Left lobe of liver (tissue), 2 donors: ENCODE measurements around the gene WFDC10B. TPM values are rescaled to one million over a fixed set of nuclear protein-coding genes. Genes with fewer than 3 reads are reported as not detected.
"Not testable (repeated sequence)": the region's sequence is repeated elsewhere in the genome, so short reads cannot be mapped to it uniquely, and the experiment has no call there.

ENCODE experiments used
- ATAC-seq: fragments of 200-7000 bp; cut with Tn5 transposase; one replicate; pipeline ENCODE4 v1.9.1; 2020; ENCODE audit warnings: mild to moderate bottlenecking, moderate library complexity
- DNase-seq: peaks from one replicate; pipeline ENCODE4 v3.0.0-alpha.2; 2020; ENCODE audit warnings: low spot score
- total RNA-seq: library from RNA; stranded (reverse); gene quantifications from one replicate; pipeline ENCODE4 v1.2.1, GENCODE V29; 2021
- donor health status: DM: no; HTN: no; CAD: no; lungs with moderate emphysema.
- donor health status: DM: no; HTN: yes; CAD: no.

The WFDC10B gene
- not detected for total RNA-seq

- ATAC-seq (no peak), DNase-seq (no peak)
Measured at GRCh38 chr20:45704969-45705637, at the start of gene WFDC10B. TSS of gene WFDC10B (minus strand) at chr20:45705019. CDS start at chr20:45685992, 19,027 bp downstream.

GRCh38 chr20:45752746-45753145 lies 47.9 kb upstream of the WFDC10B start:
- ATAC-seq, result no peak
- no peak for DNase-seq

GRCh38 chr20:45751721-45752120 lies 46.9 kb upstream of the WFDC10B start:
- ATAC-seq (no peak), DNase-seq (no peak)

GRCh38 chr20:45745015-45745414 lies 40.2 kb upstream of the WFDC10B start:
- ATAC-seq (no peak), DNase-seq (no peak)

- DNase-seq, result no peak
- no peak for ATAC-seq
Measured at GRCh38 chr20:45742596-45742995, 37.8 kb upstream of the WFDC10B start.

GRCh38 chr20:45735988-45736387 lies 31.2 kb upstream of the WFDC10B start:
- DNase-seq (no peak), ATAC-seq (no peak)

- ATAC-seq (no peak), DNase-seq (no peak)
Measured at GRCh38 chr20:45735552-45735951, 30.7 kb upstream of the WFDC10B start.

GRCh38 chr20:45732199-45732598 lies 27.4 kb upstream of the WFDC10B start:
- DNase-seq, result no peak
- ATAC-seq, result no peak

- no peak for DNase-seq
- no peak for ATAC-seq
Measured at GRCh38 chr20:45727044-45727443, 22.2 kb upstream of the WFDC10B start.

- ATAC-seq, result peak; percentile 94
Measured at GRCh38 chr20:45725134-45725533, 20.3 kb upstream of the WFDC10B start.

GRCh38 chr20:45722047-45722446 lies 17.2 kb upstream of the WFDC10B start, which contains the start of gene SPINT4:
TSS of gene SPINT4 (plus strand) at chr20:45722347. CDS start at chr20:45722368, 21 bp downstream.
- ATAC-seq, result no peak

More at GRCh38 chr20:45725134-45725533, 20.3 kb upstream of the WFDC10B start:
- DNase-seq, result peak; percentile 57

GRCh38 chr20:45716141-45716688 lies 11.4 kb upstream of the WFDC10B start:
- DNase-seq, ATAC-seq: not testable (repeated sequence)

More at GRCh38 chr20:45722047-45722446, 17.2 kb upstream of the WFDC10B start, which contains the start of gene SPINT4:
- DNase-seq, result no peak

- no peak for ATAC-seq
- no peak for DNase-seq
Measured at GRCh38 chr20:45701873-45702272, 2.9 kb downstream of the WFDC10B start, which contains the start of gene WFDC13. TSS of gene WFDC13 (plus strand) at chr20:45702038. CDS start at chr20:45702124, 86 bp downstream.

- no peak for ATAC-seq
- DNase-seq, result no peak
Measured at GRCh38 chr20:45701104-45701503, 3.7 kb downstream of the WFDC10B start.

GRCh38 chr20:45695496-45695895 lies 9.3 kb downstream of the WFDC10B start:
- ATAC-seq, result no peak
- DNase-seq, result no peak

GRCh38 chr20:45693346-45693745 lies 11.5 kb downstream of the WFDC10B start:
- not testable (repeated sequence) for ATAC-seq, DNase-seq

GRCh38 chr20:45685896-45686295 lies 18.9 kb downstream of the WFDC10B start:
- no peak for DNase-seq
- ATAC-seq, result no peak

- no peak for DNase-seq
- no peak for ATAC-seq
Measured at GRCh38 chr20:45679650-45680049, 25.2 kb downstream of the WFDC10B start.

- ATAC-seq (no peak), DNase-seq (no peak)
Measured at GRCh38 chr20:45672765-45673164, 32.1 kb downstream of the WFDC10B start.

GRCh38 chr20:45670139-45670538 lies 34.7 kb downstream of the WFDC10B start, which contains the start of gene WFDC11:
TSS of gene WFDC11 (minus strand) at chr20:45670239. CDS start at chr20:45650600, 19,639 bp downstream.
- no peak for DNase-seq
- ATAC-seq, result no peak

GRCh38 chr20:45657038-45657437 lies 47.8 kb downstream of the WFDC10B start:
- ATAC-seq, DNase-seq: not testable (repeated sequence)

GRCh38 chr20:45651726-45652125 lies 53.1 kb downstream of the WFDC10B start:
- ATAC-seq, DNase-seq: not testable (repeated sequence)
